Hematopoietic multipotent progenitor cell treated with erythropoietin and hydrocortisone succinate and interleukin-3 and kit ligand, for 4 days (in vitro differentiated cells): Measurements from ENCODE around the gene HSD17B13.
"Not testable (repeated sequence)": the region's sequence is repeated elsewhere in the genome, so short reads cannot be mapped to it uniquely, and the experiment has no call there.

ENCODE experiments used
- DNase-seq: peaks from one replicate; pipeline ENCODE4 v3.0.0-alpha.2; 2015

HSD17B13 gene

DNA sequence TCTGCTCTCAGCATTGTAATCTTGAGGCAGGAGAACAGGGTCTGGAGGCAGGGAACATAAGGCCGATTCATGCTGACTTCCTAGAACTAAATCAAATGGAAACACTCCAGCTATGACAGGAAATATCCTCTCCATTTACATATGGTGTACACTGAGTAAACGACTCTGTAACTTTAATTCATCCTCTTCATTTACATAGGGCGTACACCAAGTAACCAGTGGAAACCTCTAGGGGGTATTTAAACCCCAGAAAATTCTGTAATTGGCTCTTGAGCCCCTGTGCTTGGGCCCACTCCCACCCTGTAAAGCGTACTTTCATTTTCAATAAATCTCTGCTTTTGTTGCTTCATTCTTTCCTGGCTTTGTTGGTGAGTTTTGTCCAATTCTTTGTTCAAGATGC is 7.7 kb downstream of the HSD17B13 start:
- not testable (repeated sequence) for DNase-seq

GRCh38 chr4:87313756-87314155 is 8.9 kb downstream of the HSD17B13 start:
- DNase-seq, result no peak

DNA sequence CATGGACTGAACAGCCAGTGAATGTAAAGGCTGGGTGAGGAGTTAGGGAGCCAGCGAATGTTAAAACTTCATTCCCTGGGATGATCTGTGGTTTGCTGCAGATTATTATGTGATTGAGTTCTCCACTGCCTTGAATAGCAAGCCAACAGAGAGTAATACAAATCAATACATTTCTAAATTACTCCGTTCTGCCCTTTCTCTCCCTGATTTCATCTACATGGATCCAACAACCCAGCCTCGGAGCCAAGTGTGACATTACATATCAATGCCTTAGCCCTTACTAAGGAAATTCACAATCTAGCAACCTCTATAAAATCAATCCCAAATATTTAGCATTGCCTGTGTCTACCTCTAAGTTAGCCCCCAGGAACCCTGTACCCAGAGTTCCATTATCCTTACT is 11.0 kb downstream of the HSD17B13 start:
- no peak for DNase-seq

DNA sequence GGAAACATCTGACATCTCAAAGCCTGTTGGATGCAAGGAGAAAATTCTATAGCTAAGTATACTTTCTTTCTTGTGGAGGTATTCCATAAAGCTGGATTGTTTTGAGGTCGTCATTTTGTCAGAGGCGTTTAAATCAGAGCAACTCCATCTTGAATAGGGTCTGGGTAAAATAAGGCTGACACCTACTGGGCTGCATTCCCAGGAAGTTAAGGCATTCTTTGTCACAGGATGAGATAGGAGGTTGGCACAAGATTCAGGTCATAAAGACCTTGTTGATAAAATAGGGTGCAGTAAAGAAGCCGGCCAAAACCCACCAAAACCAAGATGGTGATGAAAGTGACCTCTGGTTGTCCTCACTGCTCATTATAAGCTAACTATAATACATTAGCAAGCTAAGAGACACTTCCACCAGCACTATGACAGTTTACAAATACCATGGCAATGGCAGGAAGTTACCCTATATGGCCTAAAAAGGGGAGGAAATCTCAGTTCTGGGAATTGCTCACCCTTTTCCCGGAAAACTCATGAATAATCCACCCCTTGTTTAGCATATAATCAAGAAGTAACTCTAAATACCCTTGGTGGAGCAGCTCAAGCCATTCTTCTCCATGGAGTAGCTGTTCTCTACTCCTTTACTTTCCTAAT is 11.9 kb downstream of the HSD17B13 start:
- DNase-seq, result no peak

- no peak for DNase-seq
Observed at GRCh38 chr4:87309625-87310024, 13.1 kb downstream of the HSD17B13 start.

DNA sequence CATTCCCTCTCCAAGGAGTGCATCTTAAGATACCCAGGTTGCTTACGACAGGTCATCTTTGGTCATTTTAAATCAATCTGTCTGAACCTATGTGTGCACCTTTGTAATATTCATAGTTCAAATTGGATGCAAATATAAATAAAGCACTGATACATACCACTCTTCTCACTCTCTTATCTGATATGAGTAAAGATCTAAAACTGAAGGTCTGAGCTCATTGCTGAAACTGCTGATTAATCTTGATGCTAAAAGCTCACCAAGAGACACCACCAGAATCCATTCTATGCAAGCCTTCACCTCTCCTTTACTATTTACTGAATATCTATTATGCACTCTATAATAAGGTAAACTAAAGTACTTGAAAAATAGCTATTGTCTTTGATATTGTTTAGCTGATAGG is 16.6 kb downstream of the HSD17B13 start:
- no peak for DNase-seq

DNA sequence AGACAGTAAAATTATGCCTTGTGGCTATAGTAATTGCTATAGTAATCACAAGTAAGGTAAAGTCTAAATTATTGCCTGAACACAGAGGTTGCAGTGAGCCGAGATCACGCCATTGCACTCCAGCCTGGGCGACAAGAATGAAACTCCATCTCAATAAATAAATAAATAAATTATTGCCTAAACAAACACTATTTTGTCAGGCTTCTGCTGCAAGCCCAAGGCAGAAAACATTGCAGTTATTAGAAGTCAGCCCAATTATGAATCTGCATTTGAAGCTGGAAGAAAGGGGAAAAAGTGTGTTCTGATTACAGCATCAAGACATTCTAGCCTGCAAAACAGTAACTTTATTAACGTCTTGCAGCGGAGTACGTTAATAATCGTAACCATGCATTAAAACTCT is 17.1 kb downstream of the HSD17B13 start:
- no peak for DNase-seq

GRCh38 chr4:87304745-87305432 is 17.8 kb downstream of the HSD17B13 start:
- DNase-seq, result no peak

GRCh38 chr4:87299898-87300297 is 22.8 kb downstream of the HSD17B13 start:
- DNase-seq, result no peak

DNA sequence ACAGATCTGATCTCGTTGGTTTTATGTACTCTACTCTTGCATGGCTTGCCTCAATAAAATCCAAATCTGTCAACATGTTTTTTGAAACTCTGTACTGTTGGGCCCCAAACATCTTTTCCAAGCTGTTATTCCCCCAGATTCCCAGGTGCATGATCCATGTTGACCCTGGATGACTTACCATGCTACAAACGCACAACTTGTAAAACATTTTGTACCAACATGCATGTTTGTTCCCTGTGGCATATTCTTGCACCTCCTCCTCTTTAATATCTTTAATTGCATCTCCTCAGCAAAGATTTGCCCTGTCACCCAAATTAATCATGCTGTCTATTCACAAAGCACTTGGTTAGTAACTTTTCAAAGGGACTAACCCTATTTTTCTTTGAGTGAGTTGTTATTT is 24.3 kb downstream of the HSD17B13 start:
- DNase-seq, result no peak

- not testable (repeated sequence) for DNase-seq
Observed at GRCh38 chr4:87294911-87295310, 27.8 kb downstream of the HSD17B13 start.

GRCh38 chr4:87293889-87294288 is 28.8 kb downstream of the HSD17B13 start:
- not testable (repeated sequence) for DNase-seq

GRCh38 chr4:87286970-87287369 is 35.7 kb downstream of the HSD17B13 start:
- no peak for DNase-seq

DNA sequence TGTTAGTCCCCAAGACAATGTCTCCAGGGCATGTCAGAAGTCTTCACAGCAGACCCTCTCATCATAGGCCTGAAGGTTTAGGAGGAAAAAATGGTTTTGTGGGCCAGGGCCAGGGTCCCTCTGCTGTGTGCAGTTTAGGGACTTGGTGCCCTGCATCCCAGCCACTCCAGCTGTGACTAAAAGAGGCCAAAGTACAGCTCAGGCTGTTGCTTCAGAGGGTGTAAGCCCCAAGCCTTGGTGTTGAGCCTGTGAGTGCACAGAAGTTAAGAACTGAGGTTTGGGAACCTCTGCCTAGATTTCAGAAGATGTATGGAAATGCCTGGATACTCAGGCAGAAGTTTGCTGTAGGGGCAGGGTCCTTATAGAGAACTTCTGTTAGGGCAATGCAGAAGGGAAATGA is 38.4 kb downstream of the HSD17B13 start:
- not testable (repeated sequence) for DNase-seq

DNA sequence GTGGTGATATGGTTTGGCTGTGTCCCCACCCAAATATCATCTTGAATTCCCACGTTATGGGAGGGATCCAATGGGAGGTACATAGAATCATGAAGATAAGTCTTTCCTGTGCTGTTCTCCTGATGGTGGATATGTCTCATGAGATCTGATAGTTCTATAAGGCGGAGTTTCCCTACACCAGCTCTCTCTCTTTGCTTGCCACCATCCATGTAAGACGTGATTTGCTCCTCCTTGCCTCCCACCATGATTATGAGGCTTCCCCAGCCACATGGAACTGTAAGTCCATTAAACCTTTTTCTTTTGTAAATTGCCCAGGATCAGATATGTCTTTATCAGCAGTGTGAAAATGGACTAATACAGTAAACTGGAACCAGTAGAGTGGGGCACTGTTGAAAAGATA is 39.5 kb downstream of the HSD17B13 start:
- no peak for DNase-seq

DNA sequence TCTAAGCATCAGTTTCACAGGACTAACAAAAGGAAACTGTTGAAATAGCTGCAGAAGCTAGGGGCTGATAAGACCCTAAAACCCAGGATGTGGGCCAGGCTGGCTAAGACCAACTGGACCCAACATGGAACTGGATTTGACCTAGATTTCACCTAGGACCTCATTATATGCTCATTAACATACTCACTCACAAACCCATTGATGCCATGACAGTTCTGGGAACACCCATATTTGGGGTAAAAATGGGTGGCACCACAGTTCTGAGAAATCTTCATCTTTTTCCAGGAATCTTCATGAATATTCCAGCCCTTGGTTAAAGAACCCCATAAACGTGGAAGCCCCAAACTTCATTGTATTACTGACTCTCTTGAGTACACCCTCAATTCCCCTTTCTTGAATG is 41.1 kb downstream of the HSD17B13 start:
- DNase-seq, result peak; percentile 6

GRCh38 chr4:87278335-87278794 is 44.3 kb downstream of the HSD17B13 start:
- DNase-seq, result no peak

DNA sequence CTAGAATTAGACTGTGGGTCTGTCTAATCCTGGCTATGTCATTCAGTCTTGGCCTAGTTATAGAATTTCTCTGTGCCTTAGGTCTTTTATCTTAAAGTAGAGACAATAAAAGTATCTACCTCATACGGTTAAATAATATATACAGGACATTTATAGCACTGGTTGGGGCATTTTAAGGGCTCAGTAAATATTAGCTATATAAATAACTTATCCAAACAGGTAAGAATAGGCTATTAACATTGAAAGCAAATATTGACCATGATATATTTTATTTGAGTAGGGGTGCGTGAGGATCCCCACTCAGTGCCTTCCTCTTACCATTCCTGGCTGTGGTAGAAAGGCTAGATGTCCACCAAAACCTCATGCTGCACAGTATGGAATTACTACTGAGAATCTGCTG is 47.4 kb downstream of the HSD17B13 start:
- no peak for DNase-seq

DNA sequence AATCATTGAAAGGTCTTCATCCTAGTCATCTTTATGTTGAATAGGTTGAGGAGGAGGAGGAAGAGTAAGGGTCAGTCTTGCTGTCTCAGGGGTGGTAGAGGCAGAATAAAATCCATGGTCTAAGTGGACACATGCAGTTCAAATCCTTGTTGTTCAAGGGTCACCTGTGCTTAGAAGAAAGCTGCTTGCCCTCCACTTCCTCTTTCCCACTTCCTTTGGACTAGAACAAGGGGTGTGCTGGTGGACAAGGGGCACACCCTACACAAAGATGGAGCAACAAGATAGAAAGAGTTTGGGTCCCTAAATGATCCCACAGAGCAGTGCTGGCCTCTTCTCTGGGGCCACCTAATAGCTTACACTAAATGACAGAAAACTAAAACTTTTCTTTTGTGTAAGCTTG is 47.9 kb downstream of the HSD17B13 start:
- peak; percentile 39 for DNase-seq

- DNase-seq, result no peak
Observed at GRCh38 chr4:87274327-87274726, 48.4 kb downstream of the HSD17B13 start.

DNA sequence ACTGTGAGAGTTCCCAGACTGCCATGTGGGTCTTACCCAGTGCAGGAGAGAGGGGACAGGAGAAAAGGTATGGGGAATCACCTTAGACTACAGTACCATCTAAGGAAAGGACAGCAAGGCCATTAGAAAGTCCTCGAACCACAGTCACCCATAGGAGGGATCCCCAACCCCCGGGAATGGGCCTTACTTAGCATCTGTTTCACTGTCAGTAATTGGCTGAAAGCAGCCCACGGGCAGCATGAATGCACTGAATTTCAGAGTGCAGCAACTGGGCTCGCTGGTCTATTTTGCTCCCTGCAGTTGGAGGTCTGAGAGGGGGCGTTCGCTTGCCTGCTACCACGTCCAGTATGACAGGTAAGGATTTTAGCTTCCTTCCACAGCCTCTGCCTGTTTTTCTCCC is 51.9 kb downstream of the HSD17B13 start:
- DNase-seq, result no peak

- DNase-seq, result peak; percentile 75
Observed at GRCh38 chr4:87270144-87270543, 52.5 kb downstream of the HSD17B13 start.

DNA sequence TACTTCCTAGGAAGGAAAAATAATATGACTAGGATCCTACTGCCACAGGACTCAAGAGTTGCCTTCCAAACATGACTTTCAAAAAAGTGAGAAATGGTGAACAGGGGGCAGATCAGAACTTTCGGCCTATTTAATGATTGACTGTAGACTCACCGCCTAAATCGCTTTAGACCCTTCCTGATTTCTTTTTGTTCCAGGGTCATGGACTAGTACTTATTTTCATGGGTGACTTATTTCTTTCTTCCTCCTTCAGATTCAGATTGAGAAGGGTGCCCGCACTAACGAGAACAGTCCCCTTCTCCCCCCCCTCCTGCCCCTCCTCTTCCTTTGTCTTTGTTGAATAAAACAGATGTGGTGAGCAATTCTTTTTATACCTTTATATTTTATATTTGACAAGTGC is 54.3 kb downstream of the HSD17B13 start:
- DNase-seq, result no peak

DNA sequence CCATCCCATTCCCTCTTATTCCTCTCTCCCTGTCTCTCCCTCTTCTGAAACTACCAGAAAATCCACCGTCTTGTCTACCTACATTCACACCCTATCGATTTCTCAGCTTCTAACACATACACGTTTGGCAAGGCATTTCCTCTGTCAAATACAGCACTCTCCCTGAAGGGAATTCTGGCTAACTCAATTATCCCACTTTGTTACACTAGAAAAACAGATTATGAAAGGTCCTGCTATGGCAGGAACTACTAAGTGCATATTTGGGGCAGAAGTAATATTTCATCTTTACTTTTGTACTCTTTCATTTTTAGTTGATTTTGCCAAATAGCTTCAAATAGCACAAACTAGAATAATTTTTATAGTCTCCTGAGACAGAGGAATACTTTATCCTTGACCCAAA is 55.7 kb downstream of the HSD17B13 start:
- no peak for DNase-seq

DNA sequence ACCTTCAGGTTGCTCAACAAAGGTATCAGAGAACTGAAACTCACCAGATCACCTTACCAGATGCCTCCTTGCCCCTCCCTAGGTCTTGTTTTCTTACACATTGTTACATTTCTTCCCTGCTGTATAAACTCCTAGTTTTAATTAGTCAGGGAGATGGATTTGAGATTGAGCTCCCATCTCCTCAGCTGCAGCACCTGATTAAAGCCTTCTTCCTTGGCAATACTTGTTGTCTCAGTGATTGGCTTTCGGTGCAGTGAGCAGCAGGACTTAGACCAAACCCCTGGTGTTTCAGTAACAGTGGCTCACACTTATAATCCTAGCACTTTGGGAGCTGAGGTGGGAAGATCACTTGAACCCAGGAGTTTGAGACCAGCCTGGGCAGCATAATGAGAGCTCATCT is 59.8 kb downstream of the HSD17B13 start:
- no peak for DNase-seq
